ENCODE measurements around the gene STAG2.
"Not testable (repeated sequence)": the region's sequence is repeated elsewhere in the genome, so short reads cannot be mapped to it uniquely, and the experiment has no call there.

The STAG2 gene

DNA sequence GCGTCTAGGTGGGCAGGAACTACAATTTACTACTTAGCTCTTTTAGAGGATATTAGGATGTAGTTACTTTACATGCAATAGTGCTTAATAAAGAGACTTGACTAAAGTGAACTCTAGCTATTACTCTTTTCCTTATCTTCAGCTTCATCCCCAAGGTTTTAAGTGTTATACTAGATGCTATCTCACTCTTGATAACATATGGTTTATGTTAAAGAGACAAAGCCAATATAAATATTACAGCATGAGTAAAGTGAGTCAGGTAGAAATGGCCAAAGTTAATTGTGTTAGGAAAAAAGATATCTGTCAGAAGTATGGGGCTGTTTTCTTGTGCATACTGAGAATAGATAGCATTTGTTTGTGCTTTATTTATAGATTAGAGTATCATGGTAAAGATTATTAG lies 80.5 kb downstream of the STAG2 start:
- DNase-seq (ENCODE audit: low read depth), result no peak

DNA sequence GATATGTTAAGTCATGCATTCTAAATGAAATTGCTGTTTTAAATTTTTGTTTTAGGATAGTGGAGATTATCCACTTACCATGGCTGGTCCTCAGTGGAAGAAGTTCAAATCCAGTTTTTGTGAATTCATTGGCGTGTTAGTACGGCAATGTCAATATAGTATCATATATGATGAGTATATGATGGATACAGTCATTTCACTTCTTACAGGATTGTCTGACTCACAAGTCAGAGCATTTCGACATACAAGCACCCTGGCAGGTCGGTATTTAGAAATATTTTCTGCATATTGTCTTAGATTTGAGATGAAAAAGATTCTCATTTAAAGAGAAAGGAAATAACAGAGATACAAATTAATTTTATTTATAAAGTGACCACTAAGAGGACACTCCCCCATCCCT lies 83.6 kb downstream of the STAG2 start:
- DNase-seq (ENCODE audit: low read depth), result no peak

DNA sequence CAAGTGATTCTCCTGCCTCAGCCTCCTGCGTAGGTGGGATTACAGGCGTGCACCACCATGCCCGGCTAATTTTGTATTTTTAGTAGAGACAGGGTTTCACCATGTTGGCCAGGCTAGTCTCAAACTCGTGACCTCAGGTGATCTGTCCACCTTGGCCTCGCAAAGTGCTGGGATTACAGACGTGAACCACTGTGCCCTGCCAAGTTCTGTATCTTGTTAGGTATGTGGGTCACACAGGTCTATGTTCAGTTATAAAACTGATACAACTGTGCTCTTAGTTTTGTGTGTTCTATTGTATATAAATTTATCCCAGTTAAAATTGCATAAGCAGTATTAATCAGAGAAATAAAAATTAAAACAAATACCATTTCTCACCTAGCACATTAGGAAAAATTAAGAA lies 122.9 kb downstream of the STAG2 start:
- not testable (repeated sequence) for DNase-seq (ENCODE audit: low read depth)

DNA sequence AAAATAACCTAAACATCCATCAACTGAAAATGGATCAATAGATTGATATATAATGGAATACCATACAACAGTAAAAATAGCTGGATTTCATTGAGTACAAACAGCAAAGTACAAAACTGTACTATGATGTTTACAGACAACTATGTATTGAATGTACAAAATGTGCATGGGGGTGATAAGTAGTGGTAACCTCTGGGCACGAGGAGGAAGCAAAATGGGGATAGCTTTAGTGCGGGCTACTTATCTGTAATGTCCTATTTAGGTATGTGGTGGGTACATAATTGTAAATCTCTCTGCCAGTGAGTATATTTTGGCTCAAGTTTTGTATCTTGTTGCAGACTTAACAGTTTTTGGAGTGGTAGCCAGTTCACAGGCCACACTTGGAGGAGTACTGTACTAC lies 123.6 kb downstream of the STAG2 start:
- DNase-seq (ENCODE audit: low read depth), result no peak

DNA sequence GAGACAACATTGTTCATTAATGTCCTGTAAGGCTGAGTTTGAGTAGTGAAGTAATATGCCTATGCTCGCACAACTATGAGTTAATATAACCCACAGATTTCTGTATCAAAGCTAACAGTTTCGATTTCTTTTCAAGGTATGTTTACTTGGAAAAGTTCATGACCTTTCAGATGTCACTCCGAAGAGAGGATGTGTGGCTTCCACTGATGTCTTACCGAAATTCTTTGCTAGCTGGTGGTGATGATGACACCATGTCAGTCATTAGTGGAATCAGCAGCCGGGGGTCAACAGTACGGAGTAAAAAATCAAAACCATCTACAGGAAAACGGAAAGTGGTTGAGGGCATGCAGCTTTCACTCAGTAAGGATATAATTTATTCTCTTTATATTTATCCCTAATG lies 124.9 kb downstream of the STAG2 start:
- peak; percentile 1 for DNase-seq (ENCODE audit: low read depth)

DNA sequence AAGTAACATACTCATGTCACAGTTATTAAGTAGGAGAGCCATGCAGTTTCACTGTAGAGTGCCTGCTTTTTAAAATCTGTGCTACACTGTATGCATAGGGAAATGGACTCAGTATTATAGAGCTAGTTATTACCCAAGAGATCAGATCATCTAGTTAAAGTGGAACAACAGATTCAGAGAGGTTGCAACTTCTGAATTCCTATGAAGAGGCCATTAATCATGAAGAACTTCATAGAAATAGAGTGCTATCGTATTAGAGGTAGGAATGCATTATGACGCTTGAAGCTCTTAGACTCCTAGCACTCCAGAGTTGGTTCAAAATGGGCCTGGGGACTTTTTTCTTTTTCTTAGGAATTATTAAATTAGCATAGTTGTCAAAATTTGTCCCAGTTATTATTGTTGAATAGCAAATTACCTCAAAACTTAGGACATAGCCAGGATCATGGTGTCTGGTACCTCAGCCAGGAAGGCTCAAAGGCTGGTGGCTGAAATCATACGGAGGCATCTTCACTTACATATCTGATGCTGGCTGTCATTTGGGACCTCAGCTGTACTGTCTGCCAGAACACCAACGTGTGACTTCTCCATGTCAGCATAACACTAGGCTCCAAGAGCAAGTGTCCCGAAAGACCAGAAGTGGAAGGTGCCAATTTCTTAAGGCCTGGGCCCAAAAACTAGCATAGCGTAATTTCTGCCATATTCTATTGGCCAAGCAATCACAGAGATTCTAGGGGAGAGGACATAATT lies 125.7 kb downstream of the STAG2 start:
- DNase-seq (ENCODE audit: low read depth), result no peak

DNA sequence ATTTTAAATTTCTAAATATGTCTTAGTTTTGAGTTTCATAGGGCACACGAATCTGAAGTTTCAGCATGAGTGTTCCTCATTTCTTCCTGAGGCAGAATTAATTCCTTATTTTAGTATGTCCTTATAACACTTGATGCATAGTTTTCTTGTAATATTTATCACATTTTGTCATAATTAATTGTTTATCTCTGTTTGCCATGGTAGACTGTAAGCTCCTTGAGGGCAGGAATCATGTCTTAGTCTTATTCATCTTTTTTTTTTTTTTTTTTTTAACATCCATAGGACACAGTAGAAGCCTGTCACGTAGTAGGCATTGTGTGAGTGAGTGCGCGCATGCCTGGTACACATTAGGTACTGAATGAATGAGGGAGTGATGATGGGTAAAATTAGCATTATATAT lies 131.7 kb downstream of the STAG2 start:
- no peak for DNase-seq (ENCODE audit: low read depth)

DNA sequence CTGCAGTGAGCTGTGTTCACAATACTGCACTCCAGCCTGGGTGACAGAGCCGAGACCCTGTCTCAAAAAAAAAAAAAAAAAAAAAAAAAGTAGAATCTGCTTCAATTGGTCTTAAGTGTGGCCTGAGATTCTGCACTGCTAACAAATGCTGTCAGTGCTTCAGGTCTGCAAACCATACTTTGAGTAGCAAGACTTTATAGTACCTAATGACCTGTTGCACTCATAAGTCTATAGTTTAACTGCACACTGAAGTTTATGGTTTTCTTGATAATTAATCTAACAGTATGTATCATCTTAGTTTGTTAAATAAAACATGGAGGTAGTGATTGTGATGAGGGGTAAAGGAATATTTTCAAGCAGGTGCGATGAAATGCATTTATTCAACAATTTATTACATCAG lies 135.6 kb downstream of the STAG2 start:
- no peak for DNase-seq (ENCODE audit: low read depth)

DNA sequence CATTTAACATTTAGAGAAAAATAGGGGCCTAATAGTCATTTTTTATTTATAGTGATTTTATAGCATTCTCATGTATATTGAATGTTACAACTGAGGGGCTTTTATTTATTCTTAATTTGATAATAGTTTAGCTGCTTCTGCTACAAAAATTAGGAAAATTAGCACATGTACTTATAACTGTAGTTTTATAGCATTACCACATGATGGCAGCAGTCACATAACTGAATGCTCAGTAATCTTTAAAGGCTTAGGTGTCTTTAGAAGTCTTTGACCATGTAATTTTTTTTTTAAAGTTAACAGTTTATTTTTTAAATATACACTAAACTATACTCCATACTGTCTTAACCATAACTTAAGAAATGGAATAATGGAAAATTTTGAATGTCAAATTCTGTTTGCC lies 136.6 kb downstream of the STAG2 start:
- DNase-seq (ENCODE audit: low read depth), result no peak

DNA sequence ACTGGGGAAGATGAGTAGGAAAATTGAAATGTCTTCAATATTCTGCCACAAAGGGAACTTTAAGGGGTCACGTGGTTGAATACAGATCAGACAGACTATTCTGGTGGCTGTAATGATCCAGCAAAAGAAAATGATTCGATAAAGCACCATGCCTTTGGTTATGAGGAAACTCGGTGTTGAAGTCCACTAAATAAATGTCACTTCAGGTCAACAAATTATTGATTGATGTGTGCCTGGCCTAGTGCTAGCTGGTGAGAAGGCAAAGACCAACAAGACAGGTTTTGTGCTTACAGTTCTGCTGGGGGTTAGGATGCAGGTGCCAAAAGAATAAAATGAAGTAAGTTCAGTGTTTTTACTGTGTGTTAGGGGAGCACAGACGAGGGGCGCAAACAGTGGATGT lies 142.5 kb downstream of the STAG2 start:
- DNase-seq (ENCODE audit: low read depth), result no peak

DNA sequence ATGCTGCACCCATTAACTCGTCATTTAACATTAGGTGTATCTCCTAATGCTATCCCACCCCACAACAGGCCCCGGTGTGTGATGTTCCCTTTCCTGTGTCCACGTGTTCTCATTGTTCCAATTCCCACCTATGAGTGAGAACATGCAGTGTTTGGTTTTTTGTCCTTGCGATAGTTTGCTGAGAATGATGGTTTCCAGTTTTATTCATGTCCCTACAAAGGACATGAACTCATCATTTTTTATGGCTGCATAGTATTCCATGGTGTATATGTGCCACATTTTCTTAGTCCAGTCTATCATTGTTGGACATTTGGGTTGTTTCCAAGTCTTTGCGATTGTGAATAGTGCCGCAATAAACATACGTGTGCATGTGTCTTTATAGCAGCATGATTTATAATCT lies 143.0 kb downstream of the STAG2 start:
- DNase-seq (ENCODE audit: low read depth), result not testable (repeated sequence)

DNA sequence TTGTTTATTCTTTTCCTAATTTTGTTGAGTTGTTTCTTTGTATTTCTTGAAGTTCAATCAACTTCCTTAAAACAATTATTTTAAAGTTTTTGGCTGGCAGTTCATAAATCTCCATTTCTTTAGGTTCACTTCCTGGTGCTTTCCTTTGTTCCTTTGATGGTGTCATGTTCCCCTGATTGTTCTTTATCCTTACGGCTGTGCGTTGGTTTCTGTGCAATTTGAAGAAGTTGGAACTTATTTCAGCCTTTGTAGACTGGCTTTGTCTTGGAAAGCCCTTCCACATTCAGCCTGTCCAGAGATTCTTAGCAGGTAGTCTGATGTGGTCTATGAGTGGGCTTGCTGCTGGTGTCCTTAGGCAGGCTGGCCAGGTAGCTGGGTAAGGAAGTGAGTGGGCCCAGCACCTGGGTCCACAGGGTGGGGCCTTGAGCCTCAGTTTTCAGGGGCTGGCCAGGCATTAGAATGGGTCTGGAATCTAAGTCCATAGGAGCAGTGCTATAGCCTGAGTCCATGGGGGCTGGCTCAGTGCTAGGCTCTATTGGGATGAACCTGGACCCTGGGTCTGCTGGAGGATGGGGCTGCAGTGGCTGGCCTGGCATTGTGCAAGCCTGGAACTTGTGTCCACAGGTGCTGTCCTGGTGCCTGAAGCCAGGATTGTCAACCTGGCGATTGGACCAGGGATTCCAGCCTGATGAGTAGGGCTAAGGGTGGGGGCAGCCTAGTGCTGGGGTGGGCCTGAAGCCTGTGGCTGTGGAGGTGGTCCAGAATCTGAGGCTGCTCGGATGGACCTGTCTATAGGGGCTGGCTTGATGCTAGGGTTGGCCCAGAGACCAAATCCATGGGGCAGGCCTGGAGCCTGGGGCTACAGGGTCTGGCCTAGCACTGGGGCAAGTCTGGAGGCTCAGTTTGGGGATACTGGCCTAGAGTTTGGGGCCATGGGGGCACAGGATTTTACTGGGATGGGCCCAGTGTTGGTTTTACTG lies 152.4 kb downstream of the STAG2 start:
- no peak for DNase-seq (ENCODE audit: low read depth)

DNA sequence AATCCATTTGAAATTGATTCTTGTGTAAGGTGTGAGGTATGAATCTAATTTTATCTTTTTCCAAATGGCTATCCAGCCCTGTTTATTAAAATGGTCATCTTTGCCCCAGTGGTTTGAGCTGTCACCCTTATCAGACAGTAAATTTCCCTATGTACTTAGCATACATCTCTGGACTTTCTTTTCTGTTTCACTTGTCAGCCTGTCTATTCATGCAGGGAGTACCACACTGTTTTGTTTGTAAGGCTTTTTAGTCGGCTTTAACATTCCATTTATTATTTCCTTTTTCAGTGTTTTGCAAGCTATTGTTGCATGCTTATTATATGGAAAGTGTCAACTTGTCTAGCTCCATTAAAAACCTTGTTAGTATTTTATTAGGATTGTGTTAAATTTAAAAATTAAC lies 155.8 kb downstream of the STAG2 start:
- DNase-seq (ENCODE audit: low read depth), result no peak

DNA sequence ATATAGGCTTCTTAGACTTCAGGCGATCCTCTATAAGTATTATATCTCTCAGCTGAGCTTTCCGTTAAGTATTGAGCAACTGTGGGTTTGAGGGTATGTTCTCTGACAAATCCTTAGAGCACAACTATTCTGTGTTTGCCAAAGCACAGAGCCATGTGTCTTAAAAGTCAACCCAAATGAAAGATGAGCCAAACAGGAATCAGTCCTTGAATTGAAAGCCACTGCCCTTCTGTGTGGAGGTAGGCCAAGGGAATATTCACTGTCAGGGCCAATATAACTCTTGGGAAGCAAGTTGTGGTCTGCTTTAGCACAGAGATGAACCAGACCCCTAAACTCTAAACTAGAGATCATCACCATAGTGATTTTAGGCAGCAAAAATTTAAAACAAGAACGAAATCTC lies 164.0 kb downstream of the STAG2 start:
- no peak for DNase-seq (ENCODE audit: low read depth)

DNA sequence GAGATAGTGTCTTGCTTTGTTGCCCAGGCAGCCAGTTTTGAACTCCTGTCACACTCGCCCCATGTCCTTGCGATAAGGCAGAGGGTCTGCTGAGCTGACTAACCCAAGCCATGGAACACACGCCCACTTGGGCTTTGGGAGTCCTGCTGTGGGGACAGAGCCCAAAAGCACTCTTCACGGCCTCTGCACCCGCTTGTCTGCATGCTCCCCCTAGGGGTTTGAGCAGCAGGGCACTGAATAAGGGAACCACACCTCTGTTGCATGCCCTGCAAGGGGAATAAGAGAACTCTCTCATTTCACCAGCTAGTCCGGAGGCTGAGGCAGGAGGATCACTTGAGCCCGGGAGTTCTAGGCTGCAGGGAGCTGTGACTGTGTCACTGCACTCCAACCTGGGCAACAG lies 166.0 kb downstream of the STAG2 start:
- no peak for DNase-seq (ENCODE audit: low read depth)

DNA sequence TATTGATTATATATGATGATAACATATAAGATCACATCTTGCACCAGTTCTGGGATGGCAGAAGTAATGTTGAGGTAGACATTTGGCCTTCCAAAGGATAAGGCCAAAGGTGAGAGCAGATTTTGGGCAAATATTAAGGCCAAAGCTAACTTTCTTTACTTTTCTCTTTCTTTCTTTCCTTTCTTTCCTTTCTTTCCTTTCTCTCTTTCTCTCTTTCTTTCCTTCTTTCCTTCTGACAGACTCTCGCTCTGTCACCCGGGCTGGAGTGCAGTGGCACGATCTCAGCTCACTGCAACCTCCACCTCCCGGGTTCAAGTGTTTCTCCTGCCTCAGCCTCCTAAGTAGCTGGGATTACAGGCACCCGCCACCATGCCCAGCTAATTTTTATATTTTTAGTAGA lies 170.9 kb downstream of the STAG2 start:
- not testable (repeated sequence) for DNase-seq (ENCODE audit: low read depth)

DNA sequence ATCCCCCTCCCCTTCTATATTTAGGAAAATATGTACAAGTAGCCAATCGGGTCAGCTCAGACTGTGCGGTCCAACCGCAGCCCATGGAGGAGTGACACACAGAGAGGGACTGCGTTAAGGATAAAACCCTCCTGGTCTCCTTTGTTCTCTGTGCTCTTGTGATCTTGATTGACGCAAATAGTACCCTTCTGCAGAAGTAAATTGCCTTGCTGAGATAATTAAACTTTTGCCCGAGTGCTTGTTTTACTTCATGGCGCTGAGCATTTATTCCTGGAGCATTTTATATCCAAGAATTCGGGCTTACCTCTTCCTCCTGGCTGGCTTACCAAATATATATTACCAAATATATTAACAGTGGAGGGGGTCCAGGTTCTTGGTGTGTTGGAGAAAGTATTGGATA lies 184.2 kb downstream of the STAG2 start:
- DNase-seq (ENCODE audit: low read depth), result no peak

DNA sequence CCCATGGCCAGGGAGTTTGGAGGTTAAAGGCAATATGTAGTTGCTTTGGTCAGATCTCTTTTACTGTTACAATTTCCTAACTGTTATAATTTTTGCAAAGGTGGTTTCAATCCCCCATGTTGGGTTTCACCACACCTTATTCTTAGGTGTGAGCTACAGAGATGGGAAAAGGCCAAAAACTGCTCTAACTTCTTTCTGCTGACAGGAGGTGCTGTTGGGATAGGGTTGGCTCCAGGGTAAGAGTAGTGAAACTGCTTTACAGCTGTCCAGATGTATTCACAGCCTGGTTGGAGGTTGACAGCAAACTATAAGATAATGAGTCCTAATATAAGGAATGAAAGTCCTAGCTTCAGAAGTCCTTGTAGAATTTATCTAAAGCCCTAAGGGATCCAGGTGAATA lies 189.7 kb downstream of the STAG2 start:
- no peak for DNase-seq (ENCODE audit: low read depth)
